NCI-H1092 (cell line): ENCODE data around the gene KCNC3.

Source experiments
- DNase-seq: peaks from one replicate; lab custom pipeline; 2025; lab: John Stamatoyannopoulos, UW

Gene KCNC3

DNA sequence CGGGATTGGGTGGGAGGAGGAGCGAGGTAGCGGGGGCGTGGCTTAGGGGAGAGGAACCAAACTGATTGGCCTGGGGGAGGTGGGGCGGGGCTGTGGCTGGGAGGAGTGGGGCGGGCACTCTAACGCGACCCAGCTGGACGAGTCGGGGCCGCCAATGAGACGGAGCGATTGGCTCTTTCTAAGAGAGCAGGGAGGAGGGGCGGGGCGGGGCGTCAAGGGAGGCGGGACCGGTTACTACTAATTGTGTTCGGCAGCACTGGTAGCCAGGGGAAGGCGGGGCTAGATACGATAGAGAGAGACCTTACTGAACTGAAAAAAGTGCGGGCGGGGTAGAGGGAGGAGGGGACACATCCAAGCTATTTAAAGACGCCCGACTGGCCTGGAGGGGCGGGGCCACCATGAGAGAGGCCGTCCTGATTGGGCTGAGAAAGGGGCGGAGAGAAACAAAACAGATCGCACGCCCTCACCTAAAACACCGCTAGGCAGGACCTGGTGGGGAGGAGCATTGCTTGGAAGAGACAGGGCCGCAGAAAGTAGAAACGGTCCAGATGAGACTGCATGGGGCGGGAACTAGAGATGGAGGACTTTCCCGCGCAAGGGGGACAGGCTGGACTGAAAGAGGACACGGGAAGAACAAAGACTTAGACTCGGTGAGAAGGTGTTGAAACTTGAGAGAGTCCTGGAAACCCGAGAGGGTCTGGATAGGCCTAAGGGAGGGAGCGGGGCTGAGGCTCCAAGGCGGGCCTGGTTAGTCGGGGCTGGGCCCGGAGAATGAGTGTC is at the start of gene KCNC3:
Gene KCNC3 (minus strand): TSS at position 232 of the 780 bp plus-strand sequence. CDS start 295 bp downstream, outside the sequence.
- peak; percentile 98 for DNase-seq

- no peak for DNase-seq
Observed at GRCh38 chr19:50378863-50379236, 49.7 kb upstream of the KCNC3 start.

- DNase-seq, result no peak
Observed at GRCh38 chr19:50378169-50378862, 49.1 kb upstream of the KCNC3 start.

- no peak for DNase-seq
Observed at GRCh38 chr19:50377517-50377916, 48.3 kb upstream of the KCNC3 start.

DNA sequence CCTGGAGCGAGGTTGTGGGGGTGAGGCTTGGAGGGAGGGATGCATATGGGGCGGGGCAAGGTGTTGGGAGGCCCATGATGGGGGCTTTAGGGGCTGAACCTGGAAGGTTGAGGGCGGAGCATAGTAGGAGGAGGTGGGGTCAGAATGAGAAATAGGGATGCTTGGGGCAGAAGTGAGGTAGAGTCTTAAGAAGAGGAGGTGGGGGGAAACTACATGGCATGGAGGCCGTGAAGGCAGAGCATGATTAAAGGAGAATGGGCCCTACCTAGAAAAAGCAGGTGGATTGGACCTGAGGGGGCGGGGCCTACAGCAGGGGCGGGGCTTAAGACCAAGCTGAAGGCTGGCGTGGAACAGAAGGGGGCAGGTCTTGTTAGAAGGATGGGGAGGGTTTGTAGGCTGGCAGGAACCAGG is 47.9 kb upstream of the KCNC3 start:
- no peak for DNase-seq

GRCh38 chr19:50376166-50377050 is 47.2 kb upstream of the KCNC3 start, which contains the start of gene NR1H2:
Gene NR1H2, plus strand, starts transcription at chr19:50376457. Its CDS starts 1,149 bp downstream, at chr19:50377606.
- peak; percentile 91 for DNase-seq

DNA sequence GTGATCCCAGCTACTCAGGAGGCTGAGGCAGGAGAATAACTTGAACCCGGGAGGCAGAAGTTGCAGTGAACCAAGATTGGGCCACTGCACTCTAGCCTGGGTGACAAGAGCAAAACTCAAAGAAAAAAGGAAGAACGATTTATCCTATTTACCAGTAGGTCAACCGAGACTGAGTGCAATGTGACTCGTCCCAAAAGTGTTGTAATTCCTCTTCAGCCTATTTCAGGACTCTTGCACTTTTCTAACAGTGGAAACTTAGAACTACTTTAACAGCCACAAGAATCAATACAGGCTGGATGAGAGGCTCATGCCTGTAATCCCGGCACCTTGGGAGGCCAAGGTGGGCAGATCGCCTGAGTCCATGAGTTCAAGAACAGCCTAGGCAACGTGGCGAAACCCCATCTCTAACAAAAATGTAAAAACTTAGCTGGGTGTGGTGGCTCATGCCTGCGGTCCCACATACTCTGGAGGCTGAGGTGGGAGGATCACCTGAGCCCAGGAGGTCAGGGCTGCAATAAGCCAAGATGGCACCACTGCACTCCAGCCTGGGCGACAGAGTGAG is 42.8 kb upstream of the KCNC3 start:
- no peak for DNase-seq

DNA sequence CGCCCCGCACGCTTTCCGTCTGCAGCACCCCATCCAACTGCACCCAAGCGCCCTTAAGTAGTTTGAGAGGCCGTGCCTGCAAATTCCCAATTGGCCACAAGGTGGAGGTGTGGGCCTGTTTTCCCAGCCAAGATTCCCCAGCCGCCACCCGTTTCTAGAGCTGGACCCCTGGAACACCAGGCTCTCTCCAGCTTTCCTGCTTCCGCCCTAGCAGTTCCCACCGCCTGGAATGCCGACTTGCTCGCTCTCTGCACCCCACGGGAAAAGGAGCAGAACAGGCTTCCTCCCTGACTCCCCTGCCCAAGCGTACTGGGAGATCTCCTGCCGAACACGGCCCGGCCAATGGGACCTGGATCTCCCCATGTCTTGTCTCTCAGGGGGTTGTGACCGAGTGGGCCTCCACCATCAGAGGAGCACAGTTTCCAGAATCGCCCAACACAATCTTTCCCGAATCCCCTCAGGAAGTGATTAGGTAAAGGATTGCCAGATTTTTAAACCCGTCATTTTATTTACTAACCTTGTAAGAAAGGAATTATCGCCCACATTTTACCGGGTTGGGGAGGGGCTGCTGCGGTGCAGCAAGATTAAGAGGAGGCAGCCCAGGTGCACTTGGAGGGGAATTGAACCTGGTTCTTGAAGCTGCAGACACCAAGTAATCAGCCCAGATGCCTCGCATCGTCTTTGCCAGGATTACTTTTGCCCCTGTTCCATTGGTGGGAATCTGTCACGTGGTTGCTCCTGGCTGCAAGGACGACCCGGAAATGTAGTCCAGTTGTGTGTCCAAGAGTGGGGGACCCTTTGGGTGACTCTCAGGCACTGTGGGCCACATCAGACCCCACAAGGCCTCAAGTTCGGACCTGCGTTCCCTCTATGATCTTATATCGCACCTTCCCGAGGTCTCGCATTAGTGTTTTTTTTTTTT is 39.7 kb upstream of the KCNC3 start:
- DNase-seq, result peak; percentile 36

DNA sequence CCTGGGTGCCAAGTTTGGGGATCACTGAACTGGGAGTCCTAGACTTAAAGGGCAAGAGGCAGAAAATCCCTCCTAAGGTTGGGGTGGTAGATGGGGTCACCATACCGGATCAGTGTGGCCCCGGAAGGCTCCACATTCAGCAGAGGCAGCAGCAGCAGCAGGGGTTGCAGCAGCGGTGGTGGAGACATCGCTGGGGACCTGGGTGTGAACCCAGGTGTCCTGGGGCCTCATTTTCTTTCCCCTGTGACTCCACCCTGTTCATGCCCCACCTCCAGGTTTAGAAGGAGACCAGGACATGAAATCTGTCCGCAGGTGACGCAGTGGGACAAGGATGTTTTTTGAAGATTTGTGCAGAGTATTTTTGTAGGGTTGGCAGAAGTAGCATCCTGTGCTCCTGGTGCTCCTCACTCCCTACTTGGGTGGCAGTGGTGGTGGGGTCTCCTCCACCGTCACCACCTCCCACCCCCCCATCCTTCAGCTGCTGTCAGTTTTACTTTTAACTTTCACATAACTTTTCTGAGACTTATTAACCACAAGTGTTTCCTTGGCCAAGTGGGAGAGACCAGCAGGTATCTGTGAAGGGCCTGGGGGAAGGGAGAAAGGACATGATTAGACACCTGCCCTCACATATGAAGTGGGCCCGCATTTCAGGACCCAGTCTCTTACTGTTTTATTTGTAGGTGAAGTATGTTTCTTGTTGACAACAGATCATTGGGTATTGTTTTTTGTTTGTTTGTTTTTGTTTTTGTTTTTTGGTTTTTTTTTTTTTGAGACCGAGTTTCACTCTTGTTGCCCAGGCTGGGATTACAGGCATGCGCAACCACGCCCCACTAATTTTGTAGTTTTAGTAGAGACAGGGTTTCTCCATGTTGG is 36.5 kb upstream of the KCNC3 start, which contains the start of gene NAPSA:
Gene NAPSA (minus strand): TSS at position 206 of the 873 bp plus-strand sequence. CDS start 18 bp downstream, at position 188.
- no peak for DNase-seq

DNA sequence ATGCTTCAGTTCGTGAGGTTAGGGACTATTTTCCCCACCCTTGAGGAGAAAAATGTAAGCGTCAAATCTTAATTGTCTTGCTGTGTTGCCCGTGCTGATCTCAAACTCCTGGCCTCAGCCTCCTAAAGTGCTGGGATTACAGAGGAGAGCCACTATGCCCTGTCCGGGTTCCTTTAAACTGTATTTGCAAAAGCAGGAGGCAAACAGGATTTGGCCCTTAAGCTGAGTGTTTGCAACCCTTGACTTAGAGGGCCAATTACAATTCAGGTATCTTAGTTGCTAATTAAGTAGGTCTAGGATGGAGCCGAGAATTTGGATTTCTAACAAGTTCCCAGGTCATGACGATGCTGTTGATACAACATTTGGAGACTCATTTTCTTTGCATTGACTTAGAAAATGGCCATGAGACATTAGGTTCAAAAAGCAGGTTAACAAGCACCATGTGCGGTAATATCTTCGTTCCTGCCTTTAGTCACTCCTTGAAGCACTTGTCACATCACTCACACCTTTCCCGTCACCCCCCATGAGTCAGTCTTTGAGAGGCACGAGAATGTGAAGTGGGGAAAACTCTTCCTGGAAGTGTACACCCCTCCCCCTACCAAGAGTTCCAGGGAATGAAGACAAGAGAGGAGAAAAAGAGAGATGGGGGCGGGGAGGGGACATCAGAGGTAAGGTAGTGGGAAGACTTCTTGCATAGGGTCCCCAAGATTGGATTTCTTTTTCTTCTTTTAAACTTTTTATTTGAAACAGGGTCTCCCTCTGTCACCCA is 33.7 kb upstream of the KCNC3 start:
- DNase-seq, result no peak

DNA sequence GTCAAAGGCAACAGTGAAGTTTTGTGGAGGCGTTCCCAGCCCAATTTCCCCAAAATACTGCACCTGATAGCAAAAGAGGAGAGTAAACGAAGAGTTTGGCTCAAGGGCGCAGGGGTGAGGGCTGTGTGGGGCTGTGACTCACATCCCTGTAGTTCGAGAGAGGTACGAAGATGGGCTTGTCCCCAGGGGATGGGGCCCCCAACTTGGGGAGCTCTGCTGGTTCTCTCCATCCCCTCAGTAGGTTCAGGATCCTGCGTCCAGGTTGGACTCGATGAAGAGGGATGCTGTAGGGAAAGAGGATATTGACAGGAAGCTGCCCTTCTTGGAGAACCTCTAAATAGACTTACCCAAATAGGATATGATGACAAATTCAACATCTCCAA is 32.8 kb upstream of the KCNC3 start:
- DNase-seq, result no peak

DNA sequence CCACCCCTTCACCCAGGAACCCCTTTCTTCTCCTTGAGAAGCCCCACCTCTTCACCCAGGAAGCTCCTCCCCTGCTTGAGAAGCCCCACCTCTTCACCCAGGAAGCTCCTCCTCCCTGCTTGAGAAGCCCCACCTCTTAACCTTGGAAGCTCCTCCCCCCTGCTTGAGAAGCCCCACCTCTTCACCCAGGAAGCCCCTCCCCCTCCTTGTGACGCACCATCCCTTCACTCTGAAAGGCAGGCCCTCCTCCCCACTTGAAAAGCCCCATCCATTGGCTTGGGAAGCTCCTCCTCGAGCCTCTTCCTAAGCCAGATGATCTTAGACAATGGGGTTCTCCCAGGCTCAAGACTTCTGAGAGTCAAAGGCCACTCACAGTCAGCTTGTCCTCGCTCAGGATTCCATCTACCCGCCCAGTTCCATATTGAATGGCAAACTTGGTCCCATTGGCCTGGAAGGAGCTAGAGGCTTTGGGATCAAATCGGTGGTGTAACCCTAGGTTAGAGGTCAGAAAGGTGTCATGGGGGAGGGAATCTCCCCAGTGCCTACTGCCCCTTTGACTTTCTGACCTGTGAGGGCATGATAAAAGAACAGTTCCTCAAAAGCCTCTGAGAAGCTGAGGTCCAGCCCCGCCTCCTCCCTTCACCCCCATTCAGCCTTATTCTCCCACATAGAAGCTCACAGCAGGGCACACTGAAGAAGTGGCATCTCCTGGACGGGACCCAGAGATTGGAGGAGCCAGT is 32.3 kb upstream of the KCNC3 start:
- no peak for DNase-seq

GRCh38 chr19:50359328-50359818 is 30.2 kb upstream of the KCNC3 start:
- no peak for DNase-seq

DNA sequence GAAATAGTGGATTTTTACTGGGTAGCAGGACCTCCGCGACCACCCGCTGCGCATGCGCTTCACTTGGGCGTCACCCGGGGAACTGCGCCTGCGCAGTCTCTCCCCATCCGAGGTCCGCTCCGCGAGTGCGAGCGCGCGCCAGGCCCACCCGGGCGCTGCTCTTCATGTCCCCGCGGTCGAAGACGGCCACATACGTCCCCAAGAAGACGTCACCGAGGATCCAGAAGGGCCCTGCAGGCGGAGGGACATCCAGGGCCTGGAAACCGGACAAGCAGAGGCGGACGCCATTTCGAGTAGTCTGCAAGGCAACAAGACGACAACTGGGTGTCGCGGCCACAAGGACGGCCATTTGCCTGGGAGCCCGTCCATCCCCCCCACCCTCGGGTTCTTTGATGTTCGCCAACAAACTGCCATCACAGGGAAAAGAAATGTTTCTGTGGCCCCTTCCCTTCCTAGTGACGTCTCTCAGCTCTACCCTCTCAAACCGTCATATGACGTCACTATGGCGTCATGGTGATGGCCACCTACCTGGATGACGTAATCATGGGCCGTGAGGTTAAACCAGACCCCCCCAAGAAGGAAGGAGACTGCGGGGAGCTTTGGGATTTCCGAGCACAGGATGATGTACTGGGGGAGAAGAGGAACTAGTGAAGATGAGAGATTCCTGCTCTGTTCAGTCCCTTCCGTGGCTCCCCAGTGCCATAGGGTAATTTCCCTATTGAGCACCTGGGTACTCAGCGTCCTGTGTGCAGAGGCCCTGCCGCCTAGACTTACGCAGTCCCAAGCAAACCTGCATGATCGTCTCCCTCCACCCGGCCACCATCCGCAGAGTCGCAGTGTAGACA is 29.5 kb upstream of the KCNC3 start:
- peak; percentile 18 for DNase-seq

DNA sequence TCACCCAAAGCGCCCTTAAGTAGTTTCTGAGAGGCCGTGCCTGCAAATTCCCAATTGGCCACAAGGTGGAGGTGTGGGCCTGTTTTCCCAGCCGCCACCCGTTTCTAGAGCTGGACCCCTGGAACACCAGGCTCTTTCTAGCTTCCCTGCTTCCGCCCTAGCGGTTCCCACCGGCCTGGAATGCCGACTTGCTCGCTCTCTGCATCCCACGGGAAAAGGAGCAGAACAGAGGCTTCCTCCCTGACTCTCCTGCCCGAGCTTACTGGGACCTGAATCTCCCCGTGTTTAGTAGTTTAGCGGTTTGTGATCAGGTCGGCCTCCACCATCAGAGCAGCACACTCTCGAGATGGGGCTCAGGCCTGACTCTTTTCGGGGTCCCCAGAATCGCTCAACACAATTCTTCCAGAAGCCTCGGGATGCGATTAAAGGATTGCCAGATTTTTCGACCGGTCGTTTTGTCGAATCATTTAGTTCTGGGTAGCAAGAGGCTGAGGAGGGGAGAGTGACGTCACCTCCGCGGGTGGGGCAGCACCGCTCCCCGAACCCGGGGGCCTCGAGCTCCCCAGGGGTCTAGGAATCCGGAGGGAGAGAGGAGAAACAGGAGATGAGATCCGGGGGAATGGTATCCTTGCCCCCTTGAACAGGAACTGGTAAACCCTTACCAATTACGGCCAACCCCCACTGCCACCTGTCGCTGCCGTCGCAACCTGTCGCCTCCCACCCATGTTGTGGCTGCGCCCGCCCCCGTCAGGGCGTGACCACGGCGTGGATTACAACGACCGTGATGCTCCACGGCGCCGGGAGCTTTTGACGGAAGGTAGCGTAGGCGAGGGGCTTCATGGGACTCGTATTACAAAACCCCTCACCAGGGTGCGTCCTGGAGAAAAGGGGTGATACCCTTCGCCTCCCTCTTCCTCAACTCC is 28.3 kb upstream of the KCNC3 start:
- peak; percentile 36 for DNase-seq

- no peak for DNase-seq
Observed at GRCh38 chr19:50356691-50357177, 27.6 kb upstream of the KCNC3 start.
